Osteoblast (primary cell): ENCODE measurements around the gene CD6. TPM values are rescaled to one million over a fixed set of nuclear protein-coding genes. Genes with fewer than 3 reads are reported as not detected.

Experiments used
- DNase-seq: peaks from one replicate; pipeline ENCODE4 v3.0.0; 2011; ENCODE audit warnings: low spot score, mixed read lengths; ENCODE audit not compliant: insufficient read length; ENCODE audit errors: missing footprints
- H2AFZ ChIP-seq: 2 replicates; pipeline ENCODE4 v1.6.0; 2011; ENCODE audit warnings: mild to moderate bottlenecking, low read length
- H3K27ac ChIP-seq: 2 replicates; pipeline ENCODE4 v1.5.1; 2011; ENCODE audit warnings: mild to moderate bottlenecking, low read depth, low read length, moderate library complexity
- H3K27me3 ChIP-seq: 2 replicates; pipeline ENCODE4 v1.6.0; 2012; ENCODE audit warnings: mild to moderate bottlenecking, control low read depth, inconsistent platforms, low read length, moderate library complexity; ENCODE audit not compliant: insufficient read depth
- H3K36me3 ChIP-seq: 2 replicates; pipeline ENCODE4 v1.5.1; 2011; ENCODE audit warnings: mild to moderate bottlenecking, low read length, control low read depth, moderate library complexity; ENCODE audit not compliant: insufficient read depth
- H3K4me1 ChIP-seq: 2 replicates; pipeline ENCODE4 v1.5.1; 2011; ENCODE audit warnings: mild to moderate bottlenecking, low read length, control low read depth, moderate library complexity; ENCODE audit not compliant: insufficient read depth
- H3K4me2 ChIP-seq: 2 replicates; pipeline ENCODE4 v1.6.0; 2011; ENCODE audit warnings: mild to moderate bottlenecking, low read length; ENCODE audit not compliant: insufficient read depth
- H3K4me3 ChIP-seq: fragments of 200-600 bp; sonication (generic); 3 replicates; pipeline ENCODE4 v1.5.1; 2012; ENCODE audit warnings: mild to moderate bottlenecking, low read length, inconsistent platforms; ENCODE audit not compliant: insufficient read depth
- H3K79me2 ChIP-seq: 2 replicates; pipeline ENCODE4 v1.6.0; 2012; ENCODE audit warnings: mild to moderate bottlenecking, low read length, control low read depth, inconsistent platforms; ENCODE audit not compliant: insufficient read depth
- H3K9me3 ChIP-seq: 2 replicates; pipeline ENCODE4 v1.5.1; 2011; ENCODE audit warnings: low read depth, low read length, control low read depth
- H4K20me1 ChIP-seq: 2 replicates; pipeline ENCODE4 v1.6.0; 2012; ENCODE audit warnings: mild to moderate bottlenecking, low read length, control low read depth; ENCODE audit not compliant: insufficient read depth
- CTCF ChIP-seq: IDR thresholded peaks from 2 replicates; pipeline ENCODE4 v1.5.1; 2011; ENCODE audit warnings: mild to moderate bottlenecking, low read depth, low read length, moderate library complexity; ENCODE audit errors: extremely low read depth
- total RNA-seq: library from RNA; depleted of rRNA; stranded (reverse); fragments of >200 nt; gene quantifications from 2 replicates; pipeline ENCODE4 v1.2.3, GENCODE V29; 2012

Gene CD6
- total RNA-seq, 1 donor = not detected

- no peak for DNase-seq
- no peaks in the 10 kb centered on the region for H3K9me3 ChIP-seq
- no peaks in the 10 kb centered on the region for H3K27me3 ChIP-seq
- H3K36me3 ChIP-seq = no peaks in the 10 kb centered on the region
- H3K4me1 ChIP-seq = no peaks in the 10 kb centered on the region
- H2AFZ ChIP-seq = no peak overlapping the region
- H4K20me1 ChIP-seq = peaks cover 4% of the 10 kb centered on the region
- peak; percentile 10 for TF ChIP-seq CTCF
- H3K4me2 ChIP-seq = no peak overlapping the region
- no peak overlapping the region for H3K27ac ChIP-seq
- no peaks in the 10 kb centered on the region for H3K79me2 ChIP-seq
- H3K4me3 ChIP-seq = no peak overlapping the region
These were observed 26.8 kb upstream of the CD6 start for GRCh38 chr11:60944490-60945294.

- Histone ChIP-seq H4K20me1 (peaks cover 4% of the 10 kb centered on the region), H3K4me1 (no peaks in the 10 kb centered on the region), H3K27me3 (no peaks in the 10 kb centered on the region), H3K4me2 (no peak overlapping the region), H3K27ac (no peak overlapping the region), H3K4me3 (no peak overlapping the region), H3K79me2 (no peaks in the 10 kb centered on the region), H3K9me3 (no peaks in the 10 kb centered on the region), H2AFZ (no peak overlapping the region), H3K36me3 (no peaks in the 10 kb centered on the region)
- DNase-seq = no peak
- no peak for TF ChIP-seq CTCF
These were observed 26.2 kb upstream of the CD6 start for GRCh38 chr11:60945295-60945667.

- H4K20me1 ChIP-seq = peaks cover 4% of the 10 kb centered on the region
- no peak for TF ChIP-seq CTCF
- no peak overlapping the region for H3K4me3 ChIP-seq
- no peaks in the 10 kb centered on the region for H3K79me2 ChIP-seq
- H3K36me3 ChIP-seq = no peaks in the 10 kb centered on the region
- no peak for DNase-seq
- no peak overlapping the region for H2AFZ ChIP-seq
- no peak overlapping the region for H3K4me2 ChIP-seq
- H3K27me3 ChIP-seq = no peaks in the 10 kb centered on the region
- no peaks in the 10 kb centered on the region for H3K9me3 ChIP-seq
- H3K27ac ChIP-seq = no peak overlapping the region
- H3K4me1 ChIP-seq = no peaks in the 10 kb centered on the region
These were observed 24.7 kb upstream of the CD6 start for GRCh38 chr11:60946601-60947264.

- no peak overlapping the region for H3K4me3 ChIP-seq
- no peaks in the 10 kb centered on the region for H3K79me2 ChIP-seq
- H2AFZ ChIP-seq = no peak overlapping the region
- H3K27me3 ChIP-seq = no peaks in the 10 kb centered on the region
- H3K36me3 ChIP-seq = no peaks in the 10 kb centered on the region
- DNase-seq = no peak
- H3K4me1 ChIP-seq = peaks cover 5% of the 10 kb centered on the region
- H4K20me1 ChIP-seq = peaks cover 4% of the 10 kb centered on the region
- no peak overlapping the region for H3K4me2 ChIP-seq
- H3K9me3 ChIP-seq = no peaks in the 10 kb centered on the region
- H3K27ac ChIP-seq = no peak overlapping the region
- no peak for TF ChIP-seq CTCF
These were observed 23.8 kb upstream of the CD6 start for GRCh38 chr11:60947700-60948099.
